Activated B cell treated with CpG ODN at 0.5 μM for 24 hours (primary cell): ENCODE results near the gene KLC1. TPM values are rescaled to one million over a fixed set of nuclear protein-coding genes. Genes with fewer than 3 reads are reported as not detected.

Source experiments
- ATAC-seq: fragments of 200-7000 bp; cut with Tn5 transposase; one replicate; pipeline ENCODE4 v1.10.0; 2021; ENCODE audit warnings: low read depth, mild to moderate bottlenecking, moderate library complexity
- CTCF ChIA-PET: fragments of 350-600 bp; sonication (Branson Sonifier 250); formaldehyde crosslinking; loops from one replicate; lab custom pipeline; 2021; ENCODE audit warnings: antibody characterized with exemption; lab: Charles Lee
- POLR2A ChIA-PET: fragments of 350-600 bp; sonication (Branson Sonifier 250); formaldehyde crosslinking; loops from one replicate; lab custom pipeline; 2021; ENCODE audit warnings: antibody characterized with exemption; lab: Charles Lee
- DNase-seq: peaks from one replicate; pipeline ENCODE4 v3.0.0; 2022
- H3K27ac Mint-ChIP-seq: one replicate; pipeline ENCODE4 v1.8.0; 2020; ENCODE audit warnings: mixed read lengths
- H3K27me3 Mint-ChIP-seq: one replicate; pipeline ENCODE4 v1.8.0; 2021; ENCODE audit warnings: mixed read lengths
- H3K36me3 Mint-ChIP-seq: one replicate; pipeline ENCODE4 v1.8.0; 2021; ENCODE audit warnings: low read depth, mixed read lengths
- H3K4me1 Mint-ChIP-seq: one replicate; pipeline ENCODE4 v1.8.0; 2021; ENCODE audit warnings: mixed read lengths
- H3K4me3 Mint-ChIP-seq: one replicate; pipeline ENCODE4 v1.8.0; 2020; ENCODE audit warnings: mild to moderate bottlenecking, mixed read lengths
- H3K9me3 Mint-ChIP-seq: one replicate; pipeline ENCODE4 v1.8.0; 2020; ENCODE audit warnings: mixed read lengths
- CTCF ChIP-seq: fragments of 200-600 bp; IDR thresholded peaks from one replicate; pipeline ENCODE4 v1.8.0; 2022; ENCODE audit warnings: antibody characterized with exemption, mild to moderate bottlenecking
- intact Hi-C: fragments of 100-400 bp; cut with micrococcal nuclease; formaldehyde crosslinking; loops from one replicate; pipeline ENCODE4 v1.15.1; 2024
- total RNA-seq: library from RNA; stranded (reverse); gene quantifications from 2 replicates; pipeline ENCODE4 v1.2.3, GENCODE V29; 2022

KLC1 gene
- total RNA-seq, 1 donor from 2014 or later = 153 TPM

- Mint-ChIP-seq H3K4me1 (no peaks in the 10 kb centered on the region), H3K9me3 (no peaks in the 10 kb centered on the region), H3K27ac (no peak overlapping the region), H3K36me3 (peaks cover 46% of the 10 kb centered on the region), H3K27me3 (no peaks in the 10 kb centered on the region), H3K4me3 (no peak overlapping the region)
- DNase-seq (no peak), ATAC-seq (no peak)
- POLR2A ChIA-PET = no interaction called here
- no peak for TF ChIP-seq CTCF
- CTCF ChIA-PET = no interaction called here
- intact Hi-C loops = no loop called here
These were observed 105.3 kb downstream of the KLC1 start for GRCh38 chr14:103734081-103734888.

- Mint-ChIP-seq H3K36me3 (peaks cover 46% of the 10 kb centered on the region), H3K9me3 (no peaks in the 10 kb centered on the region), H3K27me3 (no peaks in the 10 kb centered on the region), H3K4me1 (no peaks in the 10 kb centered on the region), H3K27ac (no peak overlapping the region), H3K4me3 (no peak overlapping the region)
- no peak for ATAC-seq
- ChIA-PET POLR2A (no interaction called here), CTCF (no interaction called here)
- no peak for TF ChIP-seq CTCF
- intact Hi-C loops = no loop called here
- DNase-seq = no peak
These were observed 106.0 kb downstream of the KLC1 start for GRCh38 chr14:103735022-103735421.

- no peak for TF ChIP-seq CTCF
- intact Hi-C loops = no loop called here
These were observed 106.4 kb downstream of the KLC1 start for GRCh38 chr14:103735439-103735814.

GRCh38 chr14:103735815-103736545 lies 107.0 kb downstream of the KLC1 start:
- no peak overlapping the region for H3K4me3 Mint-ChIP-seq
- no peaks in the 10 kb centered on the region for H3K9me3 Mint-ChIP-seq
- DNase-seq (no peak), ATAC-seq (no peak)
- ChIA-PET CTCF (interaction anchor here (0.7 kb wide), 1 partner anchor 61 kb away, joined by 3 read pairs; no protein-coding TSS in a partner anchor), POLR2A (interaction anchor here (0.6 kb wide), 1 partner anchor 117 kb away, joined by 3 read pairs; no protein-coding TSS in a partner anchor)
- intact Hi-C loops = no loop called here
- H3K36me3 Mint-ChIP-seq = peaks cover 49% of the 10 kb centered on the region
- no peak for TF ChIP-seq CTCF
- H3K27ac Mint-ChIP-seq = no peak overlapping the region
- H3K4me1 Mint-ChIP-seq = no peaks in the 10 kb centered on the region
- H3K27me3 Mint-ChIP-seq = no peaks in the 10 kb centered on the region

More at GRCh38 chr14:103735439-103735814, 106.4 kb downstream of the KLC1 start:
- Mint-ChIP-seq H3K4me1 (no peaks in the 10 kb centered on the region), H3K9me3 (no peaks in the 10 kb centered on the region), H3K27me3 (no peaks in the 10 kb centered on the region), H3K36me3 (peaks cover 47% of the 10 kb centered on the region), H3K27ac (no peak overlapping the region), H3K4me3 (no peak overlapping the region)
- ATAC-seq (no peak), DNase-seq (no peak)
- ChIA-PET CTCF (interaction anchor here (0.7 kb wide), 1 partner anchor 60 kb away, joined by 3 read pairs; no protein-coding TSS in a partner anchor), POLR2A (interaction anchor here (0.6 kb wide), 1 partner anchor 116 kb away, joined by 3 read pairs; no protein-coding TSS in a partner anchor)
